Endothelial cell of umbilical vein (primary cell): Measurements from ENCODE around the gene PAPPA. TPM values are rescaled to one million over a fixed set of nuclear protein-coding genes. Genes with fewer than 3 reads are reported as not detected.

Experiments used
- BruUV-seq: library from RNA; stranded (reverse); fragments of 400-500 nt; replicated peaks from 2 replicates; lab custom pipeline; 2021; lab: Mats Ljungman, UMichigan
- CTCF ChIA-PET: fragments of 300-600, 350-600 bp; sonication (Branson Sonifier 250); formaldehyde crosslinking; loops from one replicate; lab custom pipeline; 2021; ENCODE audit warnings: antibody characterized with exemption, inconsistent platforms; lab: Charles Lee
- POLR2A ChIA-PET: fragments of 300-600, 350-600 bp; sonication (Branson Sonifier 250); formaldehyde crosslinking; loops from one replicate; lab custom pipeline; 2021; ENCODE audit warnings: antibody characterized with exemption, inconsistent platforms; lab: Charles Lee
- DNase-seq: peaks from one replicate; pipeline ENCODE4 v3.0.0-alpha.2; 2011; ENCODE audit warnings: low read depth, low spot score
- FAIRE-seq: peaks from 2 replicates; lab custom pipeline; 2011; peaks lifted over from hg19 to GRCh38; lab: Jason Lieb, UNC
- H2AFZ ChIP-seq: 2 replicates; pipeline ENCODE4 v1.6.0; 2012; ENCODE audit warnings: low read depth, low read length, control low read depth, inconsistent platforms
- H3K27ac ChIP-seq: 2 replicates; pipeline ENCODE4 v1.5.1; 2011; ENCODE audit warnings: low read depth, mild to moderate bottlenecking, control low read depth, low read length, moderate library complexity; ENCODE audit not compliant: insufficient read depth
- H3K27me3 ChIP-seq, 2 experiments: 2 replicates each; pipeline versions ENCODE4 v1.6.0 to v1.6.1; 2011; ENCODE audit warnings: low read length in 2 of 2, mixed read lengths in 1 of 2; ENCODE audit not compliant: control insufficient read depth in 2 of 2, insufficient read depth in 2 of 2
- H3K36me3 ChIP-seq, 2 experiments: 2 replicates in 1 of 2; 3 replicates in 1 of 2; pipeline ENCODE4 v1.5.1; 2011; ENCODE audit warnings: low read length in 2 of 2, mild to moderate bottlenecking in 1 of 2, moderate library complexity in 1 of 2; ENCODE audit not compliant: control insufficient read depth in 2 of 2, insufficient read depth in 2 of 2; ENCODE audit errors: extremely low read depth in 1 of 2
- H3K4me1 ChIP-seq: 3 replicates; pipeline ENCODE4 v1.5.1; 2011; ENCODE audit warnings: mild to moderate bottlenecking, low read length; ENCODE audit not compliant: control insufficient read depth, insufficient read depth; ENCODE audit errors: extremely low read depth
- H3K4me2 ChIP-seq: 2 replicates; pipeline ENCODE4 v1.6.1; 2011; ENCODE audit warnings: low read length, control low read depth, mixed read lengths; ENCODE audit not compliant: insufficient read depth
- H3K4me3 ChIP-seq, 3 experiments: fragments of 200-600 bp in 1 of 3; sonication (generic), shearing (Covaris generic) in 1 of 3; replicated peaks in 1 of 3; 2 replicates each; pipeline ENCODE4 v1.5.1; 2011 to 2016; ENCODE audit warnings: control low read depth in 3 of 3, low read length in 3 of 3, mild to moderate bottlenecking in 2 of 3, inconsistent platforms in 1 of 3, low read depth in 1 of 3, moderate library complexity in 1 of 3; ENCODE audit not compliant: insufficient read depth in 1 of 3
- H3K79me2 ChIP-seq: 2 replicates; pipeline ENCODE4 v1.6.0; 2012; ENCODE audit warnings: low read length, inconsistent platforms; ENCODE audit not compliant: control insufficient read depth, insufficient read depth
- H3K9ac ChIP-seq: replicated peaks from 2 replicates; pipeline ENCODE3; 2011; ENCODE audit warnings: low read length, control low read depth; ENCODE audit not compliant: insufficient read depth; ENCODE audit errors: extremely low read depth
- H3K9me1 ChIP-seq: replicated peaks from 3 replicates; pipeline ENCODE4 v1.6.0; 2011; ENCODE audit warnings: mild to moderate bottlenecking, low read length; ENCODE audit not compliant: control insufficient read depth, insufficient read depth; ENCODE audit errors: extremely low read depth
- H3K9me3 ChIP-seq: replicated peaks from 2 replicates; pipeline ENCODE4 v1.5.1; 2012; ENCODE audit warnings: low read length, inconsistent platforms; ENCODE audit not compliant: control insufficient read depth, insufficient read depth
- H4K20me1 ChIP-seq: replicated peaks from 2 replicates; pipeline ENCODE3; 2011; ENCODE audit warnings: mild to moderate bottlenecking, low read length; ENCODE audit not compliant: control insufficient read depth, insufficient read depth; ENCODE audit errors: extremely low read depth
- EZH2 ChIP-seq: IDR thresholded peaks from 2 replicates; pipeline ENCODE4 v1.6.1; 2012; ENCODE audit warnings: borderline replicate concordance, low read depth, mild to moderate bottlenecking, moderate library complexity, low read length, inconsistent platforms; ENCODE audit not compliant: severe bottlenecking
- FOS ChIP-seq: IDR thresholded peaks from 2 replicates; pipeline ENCODE4 v1.6.1; 2011; ENCODE audit warnings: mild to moderate bottlenecking, low read length, moderate library complexity, borderline replicate concordance; ENCODE audit not compliant: insufficient read depth
- GATA2 ChIP-seq: IDR thresholded peaks from 2 replicates; pipeline ENCODE4 v1.7.0; 2011; ENCODE audit warnings: low read depth, mild to moderate bottlenecking, moderate library complexity, mixed read lengths, low read length; ENCODE audit not compliant: insufficient read length, insufficient read depth
- JUN ChIP-seq: IDR thresholded peaks from 2 replicates; pipeline ENCODE4 v1.6.1; 2011; ENCODE audit warnings: borderline replicate concordance, low read depth; ENCODE audit not compliant: insufficient read length, insufficient read depth
- MYC ChIP-seq: IDR thresholded peaks from one replicate; pipeline ENCODE4 v1.6.1; 2011; ENCODE audit warnings: mild to moderate bottlenecking, low read depth, low read length
- POLR2A ChIP-seq: IDR thresholded peaks from 2 replicates; pipeline ENCODE4 v1.6.1; 2012; ENCODE audit warnings: low read depth, mild to moderate bottlenecking, control low read depth, low read length
- POLR2AphosphoS5 ChIP-seq: IDR thresholded peaks from 2 replicates; pipeline ENCODE4 v1.6.1; 2012; ENCODE audit warnings: low read depth, mild to moderate bottlenecking, control low read depth, low read length, moderate library complexity; ENCODE audit not compliant: insufficient read depth
- dilution Hi-C: fragments of 300-500 bp; cut with MboI; formaldehyde crosslinking; loops from one replicate; pipeline ENCODE4 v1.15.0; 2019; ENCODE audit warnings: low sequenced_read_pairs; ENCODE audit not compliant: extremely low pct_ligation_motif_present
- intact Hi-C: fragments of 100-400 bp; cut with micrococcal nuclease; formaldehyde crosslinking; loops from one replicate; pipeline ENCODE4 v1.10.0; 2022
- polyA plus RNA-seq, 4 experiments: library from polyadenylated mRNA; depleted of rRNA in 3 of 4; stranded (reverse) in 3 of 4; unstranded in 1 of 4; fragments of >200 nt; gene quantifications; 2 replicates each; pipeline versions ENCODE4 v1.2.1 to v1.2.3, GENCODE V29; 2011 to 2012; ENCODE audit warnings: missing spikeins in 1 of 4
- total RNA-seq: library from RNA; stranded (reverse); gene quantifications from 2 replicates; pipeline ENCODE4 v1.2.3, GENCODE V29; 2021
- TF ChIP-seq, protein P1 (sequence below), 2 donors: IDR thresholded peaks; 1 replicate in 1 of 2; 2 replicates in 1 of 2; pipeline ENCODE4 v1.5.1; 2011; ENCODE audit warnings: low read length in 2 of 2, mild to moderate bottlenecking in 2 of 2, moderate library complexity in 2 of 2, control low read depth in 1 of 2, inconsistent platforms in 1 of 2, low read depth in 1 of 2; ENCODE audit not compliant: insufficient read depth in 1 of 2; ENCODE audit errors: extremely low read depth in 1 of 2
- TF ChIP-seq, protein P2 (sequence below): IDR thresholded peaks from 2 replicates; pipeline ENCODE4 v1.6.1; 2011; ENCODE audit not compliant: insufficient read depth, insufficient read length

The PAPPA gene
- total and polyA plus RNA-seq, 2 donors (not counting 3 experiments of a cell fraction or from before 2014, with no cell fraction given), result 0.13 to 0.41 TPM

DNA sequence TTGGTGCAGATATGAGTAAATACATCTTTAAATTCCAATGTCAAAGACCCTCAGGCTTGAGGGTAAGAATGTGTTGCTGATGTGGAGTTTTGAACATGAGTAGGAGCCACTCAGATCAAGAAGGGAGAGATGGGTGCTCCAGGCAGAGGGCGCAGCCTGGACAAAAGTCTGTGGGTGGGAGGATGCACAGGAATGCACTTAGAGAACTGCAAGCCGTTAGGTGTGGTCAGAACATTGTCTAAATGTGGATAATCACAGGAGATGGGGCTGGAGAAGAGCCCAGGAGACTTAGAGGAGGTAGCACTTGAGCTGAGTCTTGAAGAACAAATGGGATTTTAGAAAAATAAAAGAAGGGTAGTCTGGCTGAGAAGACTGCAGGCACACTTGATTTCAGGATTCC lies 255.5 kb downstream of the PAPPA start:
- no TSS peak for BruUV-seq
- Histone ChIP-seq H3K4me3 (no peak overlapping the region), H3K9me1 (no peaks in the 10 kb centered on the region), H3K27me3 (no peaks in the 10 kb centered on the region), H3K4me2 (no peak overlapping the region), H3K36me3 (no peaks in the 10 kb centered on the region), H3K9me3 (no peaks in the 10 kb centered on the region), H3K9ac (no peak overlapping the region), H4K20me1 (no peaks in the 10 kb centered on the region), H3K79me2 (no peaks in the 10 kb centered on the region), H3K4me1 (no peaks in the 10 kb centered on the region), H3K27ac (no peak overlapping the region), H2AFZ (no peak overlapping the region)
- intact Hi-C loops (no loop called here), dilution Hi-C loops (no loop called here)
- FAIRE-seq, result no peak
- ChIA-PET POLR2A (no interaction called here), CTCF (no interaction called here)
- no peak for TF ChIP-seq EZH2
- no peak for TF ChIP-seq MYC
- TF ChIP-seq POLR2A, result no peak
- no peak for DNase-seq

GRCh38 chr9:116409638-116410037 lies 256.0 kb downstream of the PAPPA start:
- H3K4me2 ChIP-seq, result no peak overlapping the region
- no peak for TF ChIP-seq EZH2
- TF ChIP-seq JUN, result no peak
- TF ChIP-seq, protein P1, sequence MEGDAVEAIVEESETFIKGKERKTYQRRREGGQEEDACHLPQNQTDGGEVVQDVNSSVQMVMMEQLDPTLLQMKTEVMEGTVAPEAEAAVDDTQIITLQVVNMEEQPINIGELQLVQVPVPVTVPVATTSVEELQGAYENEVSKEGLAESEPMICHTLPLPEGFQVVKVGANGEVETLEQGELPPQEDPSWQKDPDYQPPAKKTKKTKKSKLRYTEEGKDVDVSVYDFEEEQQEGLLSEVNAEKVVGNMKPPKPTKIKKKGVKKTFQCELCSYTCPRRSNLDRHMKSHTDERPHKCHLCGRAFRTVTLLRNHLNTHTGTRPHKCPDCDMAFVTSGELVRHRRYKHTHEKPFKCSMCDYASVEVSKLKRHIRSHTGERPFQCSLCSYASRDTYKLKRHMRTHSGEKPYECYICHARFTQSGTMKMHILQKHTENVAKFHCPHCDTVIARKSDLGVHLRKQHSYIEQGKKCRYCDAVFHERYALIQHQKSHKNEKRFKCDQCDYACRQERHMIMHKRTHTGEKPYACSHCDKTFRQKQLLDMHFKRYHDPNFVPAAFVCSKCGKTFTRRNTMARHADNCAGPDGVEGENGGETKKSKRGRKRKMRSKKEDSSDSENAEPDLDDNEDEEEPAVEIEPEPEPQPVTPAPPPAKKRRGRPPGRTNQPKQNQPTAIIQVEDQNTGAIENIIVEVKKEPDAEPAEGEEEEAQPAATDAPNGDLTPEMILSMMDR (IDR thresholded peaks at IDR 0.05; ENCODE audit: extremely low read depth in 1 of 2, insufficient read depth in 1 of 2, low read depth in 1 of 2, low read length in 2 of 2), result no peak
- no peak for TF ChIP-seq POLR2A
- no peak for TF ChIP-seq MYC
- no peak for TF ChIP-seq GATA2
- TF ChIP-seq, protein P2, sequence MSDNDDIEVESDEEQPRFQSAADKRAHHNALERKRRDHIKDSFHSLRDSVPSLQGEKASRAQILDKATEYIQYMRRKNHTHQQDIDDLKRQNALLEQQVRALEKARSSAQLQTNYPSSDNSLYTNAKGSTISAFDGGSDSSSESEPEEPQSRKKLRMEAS, result no peak
- TF ChIP-seq FOS, result no peak
- TF ChIP-seq POLR2AphosphoS5, result no peak
- dilution Hi-C loops, result no loop called here
- H3K9ac ChIP-seq, result no peak overlapping the region
- no TSS peak for BruUV-seq
- DNase-seq, result no peak
- FAIRE-seq, result no peak
- no peaks in the 10 kb centered on the region for H3K36me3 ChIP-seq
- no peaks in the 10 kb centered on the region for H4K20me1 ChIP-seq
- no peak overlapping the region for H3K27ac ChIP-seq
- no peaks in the 10 kb centered on the region for H3K9me3 ChIP-seq
- H3K79me2 ChIP-seq, result no peaks in the 10 kb centered on the region
- no peak overlapping the region for H2AFZ ChIP-seq
- no peaks in the 10 kb centered on the region for H3K9me1 ChIP-seq
- no peaks in the 10 kb centered on the region for H3K4me1 ChIP-seq
- intact Hi-C loops, result no loop called here
- H3K4me3 ChIP-seq, result no peak overlapping the region
- CTCF ChIA-PET, result no interaction called here
- POLR2A ChIA-PET, result no interaction called here
- no peaks in the 10 kb centered on the region for H3K27me3 ChIP-seq
